ENCODE results near the gene FAM209B.

DNA sequence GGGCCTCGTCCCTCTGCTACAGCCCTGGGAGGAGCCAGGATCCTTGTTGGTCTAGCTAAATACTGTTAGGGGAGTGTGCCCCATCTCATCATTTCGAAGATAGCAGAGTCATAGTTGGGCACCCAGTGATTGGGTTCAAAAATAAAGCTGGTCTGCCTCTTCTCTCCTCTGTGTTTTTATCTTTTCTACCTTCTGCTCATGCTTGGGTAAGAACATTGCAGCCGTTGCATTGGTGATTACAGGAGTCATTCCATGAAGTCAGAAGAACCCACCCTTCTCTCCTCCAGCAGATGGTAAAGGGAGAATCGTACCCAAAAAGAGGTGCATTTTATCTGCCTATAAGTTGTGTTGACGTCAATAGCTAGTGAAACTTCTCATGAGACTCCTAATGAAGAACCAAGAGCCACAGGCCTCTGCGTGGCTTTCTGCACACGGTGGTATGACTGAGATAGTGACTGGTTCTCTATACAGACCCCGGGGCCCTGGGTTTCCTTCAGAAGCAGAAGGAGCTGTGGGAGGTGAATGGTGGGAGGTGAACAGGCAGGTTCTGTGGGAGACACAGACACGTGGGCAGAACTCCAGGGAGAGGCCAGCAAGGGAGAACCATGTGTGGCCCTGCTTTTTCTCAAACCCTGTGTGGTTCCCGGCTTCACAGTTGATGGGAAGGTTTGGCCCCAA lies 14.2 kb upstream of the FAM209B start:
- TF ChIP-seq, protein P1, sequence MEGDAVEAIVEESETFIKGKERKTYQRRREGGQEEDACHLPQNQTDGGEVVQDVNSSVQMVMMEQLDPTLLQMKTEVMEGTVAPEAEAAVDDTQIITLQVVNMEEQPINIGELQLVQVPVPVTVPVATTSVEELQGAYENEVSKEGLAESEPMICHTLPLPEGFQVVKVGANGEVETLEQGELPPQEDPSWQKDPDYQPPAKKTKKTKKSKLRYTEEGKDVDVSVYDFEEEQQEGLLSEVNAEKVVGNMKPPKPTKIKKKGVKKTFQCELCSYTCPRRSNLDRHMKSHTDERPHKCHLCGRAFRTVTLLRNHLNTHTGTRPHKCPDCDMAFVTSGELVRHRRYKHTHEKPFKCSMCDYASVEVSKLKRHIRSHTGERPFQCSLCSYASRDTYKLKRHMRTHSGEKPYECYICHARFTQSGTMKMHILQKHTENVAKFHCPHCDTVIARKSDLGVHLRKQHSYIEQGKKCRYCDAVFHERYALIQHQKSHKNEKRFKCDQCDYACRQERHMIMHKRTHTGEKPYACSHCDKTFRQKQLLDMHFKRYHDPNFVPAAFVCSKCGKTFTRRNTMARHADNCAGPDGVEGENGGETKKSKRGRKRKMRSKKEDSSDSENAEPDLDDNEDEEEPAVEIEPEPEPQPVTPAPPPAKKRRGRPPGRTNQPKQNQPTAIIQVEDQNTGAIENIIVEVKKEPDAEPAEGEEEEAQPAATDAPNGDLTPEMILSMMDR (IDR thresholded peaks at IDR 0.05) = no peak
- TF ChIP-seq POLR2AphosphoS5 (IDR thresholded peaks at IDR 0.05) (no peak), POLR2A (IDR thresholded peaks at IDR 0.05) (no peak), EP300 (IDR thresholded peaks at IDR 0.05) (no peak)
